ENCODE measurements around the gene PRKCZ.

DNA sequence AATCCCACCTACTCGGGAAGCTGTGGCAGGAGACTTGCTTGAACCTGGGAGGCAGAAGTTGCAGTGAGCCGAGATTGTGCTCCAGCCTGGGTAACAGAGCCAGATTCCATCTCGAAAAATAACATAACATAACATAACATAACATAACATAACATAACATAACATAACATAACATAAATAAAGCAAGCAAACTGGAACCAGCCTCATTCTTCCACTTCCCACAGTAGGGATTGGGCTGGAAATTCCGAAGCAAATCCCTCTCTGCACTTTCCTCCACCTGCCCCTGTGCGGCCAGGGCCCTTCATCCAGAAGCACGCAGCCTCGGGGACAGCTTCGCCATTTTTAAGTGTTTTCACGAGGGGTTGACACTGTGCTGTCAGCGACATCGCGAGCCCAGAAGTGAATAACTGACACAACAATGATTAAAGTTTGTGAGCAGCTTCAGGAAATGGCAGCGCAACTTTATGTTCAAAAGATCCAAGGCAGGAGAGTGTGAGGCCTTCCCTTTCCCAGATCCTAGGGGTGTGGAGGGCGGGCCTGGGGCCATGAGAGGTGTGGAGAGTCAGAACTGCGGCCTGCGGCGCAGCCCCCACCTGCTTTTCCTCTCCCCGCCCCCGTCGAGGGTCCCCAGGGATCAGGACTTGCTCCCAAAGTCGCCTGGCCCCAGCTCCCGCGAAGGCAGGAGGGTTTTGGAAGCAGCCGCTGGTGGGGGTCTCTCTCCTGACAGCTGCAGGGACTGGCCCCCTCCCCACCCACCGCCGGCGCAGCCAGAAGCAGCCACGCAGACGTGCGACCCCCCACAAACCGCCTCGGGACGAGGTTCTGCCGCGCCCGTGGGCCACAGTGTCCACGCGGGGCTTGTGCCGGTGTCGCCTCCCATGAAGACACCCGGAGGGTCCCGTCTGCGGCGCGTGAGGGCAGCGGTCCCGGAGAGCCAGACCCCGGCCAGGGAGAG, 31.7 kb upstream of the PRKCZ start:
- no peak for TF ChIP-seq CTCF (conservative IDR thresholded peaks at IDR 0.05; ENCODE audit: low read length)
- TF ChIP-seq EZH2phosphoT487 (IDR thresholded peaks at IDR 0.05; ENCODE audit: borderline replicate concordance, low read depth, low read length), result no peak
